Measurements from ENCODE around the gene NUDC.
"Not testable (repeated sequence)": the region's sequence is repeated elsewhere in the genome, so short reads cannot be mapped to it uniquely, and the experiment has no call there.

NUDC gene

GRCh38 chr1:26911399-26912146, 10.0 kb upstream of the NUDC start:
- DNase-seq: no peak

GRCh38 chr1:26912147-26912490, 9.4 kb upstream of the NUDC start:
- DNase-seq: no peak

GRCh38 chr1:26913389-26913753, 8.2 kb upstream of the NUDC start:
- DNase-seq: no peak

- DNase-seq: no peak
These were observed 7.6 kb upstream of the NUDC start, which contains the start of gene NR0B2 for GRCh38 chr1:26913754-26914619. NR0B2 (minus strand) TSS chr1:26913975; CDS start chr1:26913940, 35 bp downstream.

GRCh38 chr1:26915204-26915842, 6.2 kb upstream of the NUDC start:
- DNase-seq: no peak

- no peak for DNase-seq
These were observed 410 bp upstream of the NUDC start for GRCh38 chr1:26921126-26921539.

- no peak for DNase-seq
These were observed 837 bp downstream of the NUDC start for GRCh38 chr1:26922431-26922729.

- DNase-seq: no peak
These were observed 1.4 kb downstream of the NUDC start for GRCh38 chr1:26922901-26923300.

GRCh38 chr1:26923711-26924110, 2.2 kb downstream of the NUDC start:
- DNase-seq: no peak

GRCh38 chr1:26932531-26932930, 11.0 kb downstream of the NUDC start:
- no peak for DNase-seq

- no peak for DNase-seq
These were observed 15.3 kb downstream of the NUDC start for GRCh38 chr1:26936823-26937222.

GRCh38 chr1:26938004-26938658, 16.6 kb downstream of the NUDC start:
- DNase-seq: no peak

- no peak for DNase-seq
These were observed 17.1 kb downstream of the NUDC start for GRCh38 chr1:26938659-26939025.

- DNase-seq: no peak
These were observed 19.8 kb downstream of the NUDC start for GRCh38 chr1:26941311-26941710.

- no peak for DNase-seq
These were observed 21.1 kb downstream of the NUDC start for GRCh38 chr1:26942656-26943055.

- DNase-seq: no peak
These were observed 23.6 kb downstream of the NUDC start for GRCh38 chr1:26945138-26945537.

- no peak for DNase-seq
These were observed 24.2 kb downstream of the NUDC start for GRCh38 chr1:26945728-26946127.

GRCh38 chr1:26946270-26946669, 24.7 kb downstream of the NUDC start:
- DNase-seq: no peak

GRCh38 chr1:26948725-26949057, 27.1 kb downstream of the NUDC start:
- not testable (repeated sequence) for DNase-seq

GRCh38 chr1:26949266-26949925, 27.9 kb downstream of the NUDC start:
- DNase-seq: no peak

GRCh38 chr1:26949926-26950319, 28.4 kb downstream of the NUDC start:
- DNase-seq: no peak

- no peak for DNase-seq
These were observed 29.1 kb downstream of the NUDC start for GRCh38 chr1:26950602-26951001.

- no peak for DNase-seq
These were observed 29.7 kb downstream of the NUDC start for GRCh38 chr1:26951216-26951615.

Measured in GDM1 (cell line).